GM13976 (cell line): ENCODE data around the gene CLEC4C.
"Not testable (repeated sequence)": the region's sequence is repeated elsewhere in the genome, so short reads cannot be mapped to it uniquely, and the experiment has no call there.

Experiments used
- DNase-seq: peaks from one replicate; pipeline ENCODE4 v3.0.0; 2012; ENCODE audit warnings: low spot score
- CTCF ChIP-seq: IDR thresholded peaks from 2 replicates; pipeline ENCODE4 v1.5.1; 2012; ENCODE audit warnings: borderline replicate concordance, mild to moderate bottlenecking; ENCODE audit not compliant: insufficient read depth; ENCODE audit errors: extremely low read depth, missing control alignments, control extremely low read depth
- in situ Hi-C: fragments of 300-500 bp; cut with MboI; formaldehyde crosslinking; loops from one replicate; pipeline ENCODE4 v1.12.0; 2022; ENCODE audit warnings: low sequenced_read_pairs, mixed read lengths, inconsistent platforms; ENCODE audit not compliant: unreplicated experiment

The CLEC4C gene

GRCh38 chr12:7782055-7782454, 34.9 kb upstream of the CLEC4C start:
- in situ Hi-C loops: no loop called here
- no peak for TF ChIP-seq CTCF
- DNase-seq: no peak

- no peak for DNase-seq
- in situ Hi-C loops: no loop called here
Observed at GRCh38 chr12:7781274-7781673, 34.1 kb upstream of the CLEC4C start.

GRCh38 chr12:7769999-7770398, 22.8 kb upstream of the CLEC4C start:
- in situ Hi-C loops: no loop called here
- TF ChIP-seq CTCF: no peak
- DNase-seq: no peak

More at GRCh38 chr12:7781274-7781673, 34.1 kb upstream of the CLEC4C start:
- TF ChIP-seq CTCF: no peak

- in situ Hi-C loops: no loop called here
- no peak for DNase-seq
- TF ChIP-seq CTCF: no peak
Observed at GRCh38 chr12:7758766-7759140, 11.6 kb upstream of the CLEC4C start.

GRCh38 chr12:7756993-7757392, 9.8 kb upstream of the CLEC4C start:
- TF ChIP-seq CTCF: no peak
- in situ Hi-C loops: no loop called here

GRCh38 chr12:7755668-7756067, 8.5 kb upstream of the CLEC4C start:
- in situ Hi-C loops: not testable (repeated sequence)

More at GRCh38 chr12:7756993-7757392, 9.8 kb upstream of the CLEC4C start:
- DNase-seq: no peak

GRCh38 chr12:7751941-7752922, 5.1 kb upstream of the CLEC4C start:
- in situ Hi-C loops, DNase-seq: not testable (repeated sequence)

More at GRCh38 chr12:7755668-7756067, 8.5 kb upstream of the CLEC4C start:
- not testable (repeated sequence) for DNase-seq
